SK-N-SH (cell line): ENCODE data around the gene PCSK5. TPM values are rescaled to one million over a fixed set of nuclear protein-coding genes. Genes with fewer than 3 reads are reported as not detected.

Experiments used
- CTCF ChIA-PET: fragments of 300-600, 350-600 bp; formaldehyde crosslinking; extraction: SDS; loops from one replicate; lab custom pipeline; 2021; lab: Yijun Ruan, JAX
- POLR2A ChIA-PET: fragments of 350-600 bp; sonication (Branson Sonifier 250); formaldehyde crosslinking; extraction: SDS; loops from one replicate; lab custom pipeline; 2020; ENCODE audit warnings: antibody characterized with exemption, inconsistent platforms; lab: Yijun Ruan, JAX
- DNase-seq: peaks from one replicate; pipeline ENCODE4 v3.0.0; 2012
- H2AFZ ChIP-seq: fragments of 200-600 bp; sonication (generic); 2 replicates; pipeline ENCODE4 v1.8.1; 2016; ENCODE audit warnings: antibody characterized with exemption, mild to moderate bottlenecking, low read depth
- H3F3A ChIP-seq: fragments of 200-600 bp; sonication (generic); replicated peaks from 2 replicates; pipeline ENCODE3; 2016; ENCODE audit warnings: antibody characterized with exemption, mild to moderate bottlenecking; ENCODE audit not compliant: insufficient read depth
- H3K27ac ChIP-seq, 2 experiments: fragments of 200-500 bp in 1 of 2; fragments of 200-600 bp in 1 of 2; sonication (Bioruptor generic) in 1 of 2; sonication (generic), shearing (Covaris generic) in 1 of 2; 2 replicates each; pipeline versions ENCODE4 v1.5.1 to v1.6.1; 2014 to 2016; ENCODE audit warnings: low read depth in 2 of 2, inconsistent platforms in 1 of 2, low read length in 1 of 2, mild to moderate bottlenecking in 1 of 2, mixed read lengths in 1 of 2
- H3K27me3 ChIP-seq: fragments of 200-600 bp; sonication (generic), shearing (Covaris generic); 2 replicates; pipeline ENCODE4 v1.6.1; 2016; ENCODE audit warnings: mixed run types; ENCODE audit not compliant: insufficient read depth
- H3K36me3 ChIP-seq, 2 experiments: fragments of 200-500 bp in 1 of 2; fragments of 200-600 bp in 1 of 2; sonication (Bioruptor generic) in 1 of 2; sonication (generic) in 1 of 2; replicated peaks in 1 of 2; 2 replicates each; pipeline versions ENCODE3 to v1.5.1; 2014 to 2016; ENCODE audit warnings: low read length in 1 of 2, mild to moderate bottlenecking in 1 of 2; ENCODE audit not compliant: insufficient read depth in 2 of 2, control insufficient read depth in 1 of 2
- H3K4me1 ChIP-seq, 2 experiments: fragments of 200-500 bp in 1 of 2; fragments of 200-600 bp in 1 of 2; sonication (Bioruptor generic) in 1 of 2; sonication (generic), shearing (Covaris generic) in 1 of 2; 2 replicates each; pipeline versions ENCODE4 v1.5.1 to v1.6.1; 2014 to 2016; ENCODE audit warnings: low read depth in 1 of 2, low read length in 1 of 2, mixed run types in 1 of 2; ENCODE audit not compliant: insufficient read depth in 2 of 2, control insufficient read depth in 1 of 2
- H3K4me2 ChIP-seq: fragments of 200-600 bp; sonication (generic), shearing (Covaris generic); 2 replicates; pipeline ENCODE4 v1.6.1; 2017; ENCODE audit warnings: mixed run types
- H3K4me3 ChIP-seq, 2 experiments: fragments of 200-500 bp in 1 of 2; fragments of 200-600 bp in 1 of 2; sonication (Bioruptor generic) in 1 of 2; sonication (generic), shearing (Covaris generic) in 1 of 2; 2 replicates each; pipeline versions ENCODE4 v1.5.1 to v1.8.1; 2014 to 2016; ENCODE audit warnings: low read depth in 2 of 2, inconsistent platforms in 1 of 2, low read length in 1 of 2, mild to moderate bottlenecking in 1 of 2, mixed read lengths in 1 of 2, moderate library complexity in 1 of 2
- H3K79me2 ChIP-seq: fragments of 200-600 bp; sonication (generic); 2 replicates; pipeline ENCODE4 v1.8.1; 2017; ENCODE audit warnings: mild to moderate bottlenecking; ENCODE audit not compliant: insufficient read depth
- H3K9ac ChIP-seq: fragments of 200-600 bp; sonication (generic); 2 replicates; pipeline ENCODE4 v1.6.1; 2017; ENCODE audit warnings: mixed run types
- H3K9me2 ChIP-seq: fragments of 200-600 bp; sonication (generic); 2 replicates; pipeline ENCODE4 v1.6.1; 2017; ENCODE audit warnings: mixed run types
- H3K9me3 ChIP-seq: fragments of 200-600 bp; sonication (generic); 2 replicates; pipeline ENCODE4 v1.6.1; 2017; ENCODE audit warnings: mixed run types, mild to moderate bottlenecking, moderate library complexity
- H4K20me1 ChIP-seq: fragments of 200-600 bp; sonication (generic); 2 replicates; pipeline ENCODE4 v1.6.1; 2017; ENCODE audit warnings: mild to moderate bottlenecking, mixed run types; ENCODE audit not compliant: insufficient read depth
- EP300 ChIP-seq, 2 experiments: IDR thresholded peaks; 2 replicates each; pipeline versions ENCODE4 v1.4.0 to v1.6.1; 2012; ENCODE audit warnings: borderline replicate concordance in 1 of 2, low read depth in 1 of 2, low read length in 1 of 2
- EZH2phosphoT487 ChIP-seq: fragments of 200-600 bp; sonication (generic); IDR thresholded peaks from 2 replicates; pipeline ENCODE4 v1.6.1; 2017; ENCODE audit warnings: low read depth, mixed run types, mild to moderate bottlenecking, antibody characterized with exemption, moderate library complexity, borderline replicate concordance
- FOSL2 ChIP-seq: IDR thresholded peaks from 2 replicates; pipeline ENCODE4 v1.4.0; 2012; ENCODE audit warnings: low read depth, mild to moderate bottlenecking, moderate library complexity, borderline replicate concordance
- GABPA ChIP-seq: IDR thresholded peaks from 2 replicates; pipeline ENCODE4 v1.4.0; 2012; ENCODE audit warnings: low read depth, mild to moderate bottlenecking
- JUND ChIP-seq: IDR thresholded peaks from 2 replicates; pipeline ENCODE4 v1.4.0; 2012
- MEF2A ChIP-seq: IDR thresholded peaks from 2 replicates; pipeline ENCODE4 v1.4.0; 2012; ENCODE audit warnings: low read depth, borderline replicate concordance
- MXI1 ChIP-seq: IDR thresholded peaks from 2 replicates; pipeline ENCODE4 v1.6.1; 2012; ENCODE audit warnings: mild to moderate bottlenecking, low read depth, low read length, improper control_type of control experiment
- POLR2AphosphoS5 ChIP-seq: IDR thresholded peaks from 2 replicates; pipeline ENCODE4 v1.6.1; 2012; ENCODE audit warnings: low read depth, low read length
- RAD21 ChIP-seq: IDR thresholded peaks from 2 replicates; pipeline ENCODE4 v1.6.1; 2012; ENCODE audit warnings: mild to moderate bottlenecking, low read length
- SIN3A ChIP-seq: IDR thresholded peaks from 2 replicates; pipeline ENCODE4 v1.6.1; 2012; ENCODE audit warnings: low read depth, mild to moderate bottlenecking, low read length, moderate library complexity, borderline replicate concordance
- SMC3 ChIP-seq: IDR thresholded peaks from 2 replicates; pipeline ENCODE4 v1.6.1; 2012; ENCODE audit warnings: low read depth, low read length, improper control_type of control experiment
- TAF1 ChIP-seq: IDR thresholded peaks from 2 replicates; pipeline ENCODE4 v1.6.1; 2012; ENCODE audit warnings: low read depth, mild to moderate bottlenecking, low read length, moderate library complexity, borderline replicate concordance
- TCF12 ChIP-seq: IDR thresholded peaks from 2 replicates; pipeline ENCODE4 v1.4.0; 2012
- TEAD4 ChIP-seq: IDR thresholded peaks from 2 replicates; pipeline ENCODE4 v1.4.0; 2012; ENCODE audit warnings: mild to moderate bottlenecking, borderline replicate concordance; ENCODE audit not compliant: insufficient read depth
- WGBS: methylation state at CpG from one replicate; pipeline ENCODE4 v1.1.6; 2017; ENCODE audit warnings: low lambda C conversion rate; 5-methylcytosine and 5-hydroxymethylcytosine counted together
- polyA plus RNA-seq, 3 experiments: library from polyadenylated mRNA; depleted of rRNA; stranded (reverse); fragments of >200 nt; gene quantifications; 2 replicates each; pipeline ENCODE4 v1.2.3, GENCODE V29; 2012
- TF ChIP-seq, protein P1 (sequence below): fragments of 150-350 bp; IDR thresholded peaks from 2 replicates; pipeline ENCODE4 v1.6.1; 2016; ENCODE audit warnings: mild to moderate bottlenecking, low read depth, low read length
- TF ChIP-seq, protein P2 (sequence below): fragments of 150-350 bp; IDR thresholded peaks from 2 replicates; pipeline ENCODE4 v1.6.1; 2017; ENCODE audit warnings: antibody characterized with exemption, low read length, low read depth, borderline replicate concordance

Gene PCSK5
- polyA plus RNA-seq, 1 of the 3 experiments (the other 2 are of a cell fraction): 0.08 TPM

DNA sequence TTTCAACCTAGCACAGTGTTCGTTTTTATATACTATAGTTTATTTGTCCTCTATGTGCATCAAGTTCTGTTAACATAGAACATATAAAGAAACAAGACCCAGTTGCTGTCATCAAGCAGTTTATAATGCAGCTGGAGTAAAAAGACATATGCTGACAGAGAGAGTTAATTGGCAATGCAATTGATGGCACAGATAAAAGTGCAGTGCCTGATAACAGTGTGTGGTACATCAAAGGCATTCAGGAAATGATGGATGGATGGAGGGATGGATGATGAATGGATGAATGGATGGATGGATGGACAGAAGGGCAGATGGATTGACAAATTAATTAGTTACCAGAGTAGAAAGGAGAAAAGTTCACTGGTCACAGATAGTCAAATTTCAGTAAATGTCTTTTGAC is 264.9 kb downstream of the PCSK5 start:
- DNase-seq: no peak
- Histone ChIP-seq H3K9ac (no peak overlapping the region), H3K36me3 (no peaks in the 10 kb centered on the region), H3K27ac (no peak overlapping the region), H3K4me3 (no peak overlapping the region), H3K4me1 (no peaks in the 10 kb centered on the region), H3K4me2 (no peak overlapping the region), H3K79me2 (no peaks in the 10 kb centered on the region), H4K20me1 (no peaks in the 10 kb centered on the region), H3F3A (no peaks in the 10 kb centered on the region), H2AFZ (no peak overlapping the region), H3K27me3 (peaks cover 12% of the 10 kb centered on the region; the same call in 1 of the 2 replicates), H3K9me3 (no peaks in the 10 kb centered on the region)
- ChIA-PET CTCF (no interaction called here), POLR2A (no interaction called here)
- 0% methylated on average over 1 of the region's 1 CpG for WGBS
- TF ChIP-seq POLR2AphosphoS5: no peak
- TF ChIP-seq JUND: no peak
- TF ChIP-seq MEF2A: no peak
- TF ChIP-seq SIN3A: no peak
- TF ChIP-seq MXI1: no peak
- no peak for TF ChIP-seq FOSL2
- TF ChIP-seq TEAD4: no peak
- TF ChIP-seq, protein P1, sequence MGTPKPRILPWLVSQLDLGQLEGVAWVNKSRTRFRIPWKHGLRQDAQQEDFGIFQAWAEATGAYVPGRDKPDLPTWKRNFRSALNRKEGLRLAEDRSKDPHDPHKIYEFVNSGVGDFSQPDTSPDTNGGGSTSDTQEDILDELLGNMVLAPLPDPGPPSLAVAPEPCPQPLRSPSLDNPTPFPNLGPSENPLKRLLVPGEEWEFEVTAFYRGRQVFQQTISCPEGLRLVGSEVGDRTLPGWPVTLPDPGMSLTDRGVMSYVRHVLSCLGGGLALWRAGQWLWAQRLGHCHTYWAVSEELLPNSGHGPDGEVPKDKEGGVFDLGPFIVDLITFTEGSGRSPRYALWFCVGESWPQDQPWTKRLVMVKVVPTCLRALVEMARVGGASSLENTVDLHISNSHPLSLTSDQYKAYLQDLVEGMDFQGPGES: no peak
- TF ChIP-seq, all 33 proteins: peak for 0
- no peaks in the 10 kb centered on the region for H3K9me2 ChIP-seq

DNA sequence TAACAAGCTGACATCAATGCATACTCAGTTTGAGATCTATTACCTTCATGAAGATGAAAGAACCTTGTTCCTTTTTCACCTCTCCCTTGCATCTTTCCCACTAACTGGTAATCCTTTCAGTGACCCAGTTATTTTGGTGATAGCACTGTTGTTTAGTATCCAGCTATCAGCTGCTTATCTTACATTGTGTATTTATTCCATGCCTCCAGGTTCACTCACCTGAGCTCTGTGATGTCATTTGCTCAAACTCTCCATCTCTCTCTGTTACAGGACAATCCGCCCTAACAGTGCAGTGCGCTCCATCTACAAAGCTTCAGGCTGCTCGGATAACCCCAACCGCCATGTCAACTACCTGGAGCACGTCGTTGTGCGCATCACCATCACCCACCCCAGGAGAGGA is 268.2 kb downstream of the PCSK5 start:
- no peaks in the 10 kb centered on the region for H3K4me1 ChIP-seq
- POLR2A ChIA-PET: no interaction called here
- H3K4me3 ChIP-seq: no peak overlapping the region
- no peak overlapping the region for H3K9ac ChIP-seq
- DNase-seq: no peak
- H3K9me3 ChIP-seq: no peaks in the 10 kb centered on the region
- no peaks in the 10 kb centered on the region for H3K36me3 ChIP-seq
- CTCF ChIA-PET: no interaction called here
- no peaks in the 10 kb centered on the region for H3K79me2 ChIP-seq
- H2AFZ ChIP-seq: no peak overlapping the region
- no peaks in the 10 kb centered on the region for H3F3A ChIP-seq
- TF ChIP-seq TEAD4: no peak
- TF ChIP-seq TCF12: no peak
- no peak for TF ChIP-seq TAF1
- no peak for TF ChIP-seq EZH2phosphoT487
- no peak for TF ChIP-seq GABPA
- TF ChIP-seq RAD21: no peak
- no peak for TF ChIP-seq SMC3
- TF ChIP-seq, protein P2, sequence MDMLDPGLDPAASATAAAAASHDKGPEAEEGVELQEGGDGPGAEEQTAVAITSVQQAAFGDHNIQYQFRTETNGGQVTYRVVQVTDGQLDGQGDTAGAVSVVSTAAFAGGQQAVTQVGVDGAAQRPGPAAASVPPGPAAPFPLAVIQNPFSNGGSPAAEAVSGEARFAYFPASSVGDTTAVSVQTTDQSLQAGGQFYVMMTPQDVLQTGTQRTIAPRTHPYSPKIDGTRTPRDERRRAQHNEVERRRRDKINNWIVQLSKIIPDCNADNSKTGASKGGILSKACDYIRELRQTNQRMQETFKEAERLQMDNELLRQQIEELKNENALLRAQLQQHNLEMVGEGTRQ: no peak
- TF ChIP-seq EP300 (IDR thresholded peaks at IDR 0.05; ENCODE audit: borderline replicate concordance in 1 of 2, low read depth in 1 of 2, low read length in 1 of 2): no peak
- no peaks in the 10 kb centered on the region for H3K9me2 ChIP-seq
- H4K20me1 ChIP-seq: no peaks in the 10 kb centered on the region
- 21% methylated on average over 7 of the region's 7 CpGs for WGBS
- H3K4me2 ChIP-seq: no peak overlapping the region
- H3K27ac ChIP-seq: no peak overlapping the region
- H3K27me3 ChIP-seq: peaks cover 18% of the 10 kb centered on the region; the same call in 1 of the 2 replicates
